Ovary (tissue), 9 donors: Measurements from ENCODE around the gene TRAPPC10. TPM values are rescaled to one million over a fixed set of nuclear protein-coding genes. Genes with fewer than 3 reads are reported as not detected.

Source experiments
- DNase-seq, 5 donors: peaks; one replicate each; pipeline ENCODE4 v3.0.0-alpha.2; 2019 to 2020
- H3K27ac ChIP-seq, 2 donors: fragments of 200-600 bp; one replicate each; pipeline versions ENCODE4 v1.5.1 to v1.8.0; 2019 to 2022
- H3K27me3 ChIP-seq: fragments of 200-600 bp; one replicate; pipeline ENCODE4 v1.8.0; 2022
- H3K36me3 ChIP-seq: fragments of 200-600 bp; sonication (generic); one replicate; pipeline ENCODE4 v1.5.1; 2019
- H3K4me1 ChIP-seq: one replicate; pipeline ENCODE4 v1.8.1; 2013; ENCODE audit warnings: mild to moderate bottlenecking, moderate library complexity; ENCODE audit not compliant: insufficient read depth
- H3K4me3 ChIP-seq: fragments of 200-600 bp; sonication (generic); one replicate; pipeline ENCODE4 v1.5.1; 2017
- H3K9me3 ChIP-seq, 2 donors: fragments of 200-600 bp in 1 of 2; sonication (generic) in 1 of 2; one replicate each; pipeline versions ENCODE4 v1.5.1 to v1.8.1; 2013 to 2019; ENCODE audit warnings: mild to moderate bottlenecking in 1 of 2, moderate library complexity in 1 of 2
- CTCF ChIP-seq, 3 donors: fragments of 450-650 bp in 2 of 3; fragments of 200-600 bp in 1 of 3; IDR thresholded peaks; one replicate each; pipeline versions ENCODE4 v1.5.1 to v1.8.0; 2016 to 2022; ENCODE audit warnings: antibody characterized with exemption in 3 of 3, mild to moderate bottlenecking in 1 of 3
- EP300 ChIP-seq: sonication (generic); formaldehyde crosslinking; IDR thresholded peaks from one replicate; pipeline ENCODE4 v1.6.1; 2017; ENCODE audit warnings: antibody characterized with exemption
- POLR2A ChIP-seq: fragments of 450-650 bp; IDR thresholded peaks from one replicate; pipeline ENCODE4 v1.6.1; 2017; ENCODE audit warnings: antibody characterized with exemption, mild to moderate bottlenecking, moderate library complexity
- WGBS, 3 donors: extraction: QIAGEN DNeasy Blood & Tissue Kit in 1 of 3; methylation state at CpG; one replicate each; pipeline versions ENCODE4 v1.1.5 to v1.1.7; 2013 to 2017; 5-methylcytosine and 5-hydroxymethylcytosine counted together
- intact Hi-C, 4 donors: fragments of 100-400 bp; cut with DNase I; formaldehyde crosslinking; loops; one replicate each; pipeline versions ENCODE4 v1.11.0 to v1.15.1; 2022 to 2023
- polyA plus RNA-seq, 2 donors: library from polyadenylated mRNA; stranded (reverse); fragments of 200-250 nt in 1 of 2; fragments of 350-450 nt in 1 of 2; fragmentation: Illumina TruSeq in 1 of 2; extraction: RNeasy Lipid Tissue Mini Kit (QIAGEN cat#74804) in 1 of 2; gene quantifications; one replicate each; pipeline ENCODE4 v1.2.3, GENCODE V29; 2013 to 2014
- total RNA-seq, 7 donors: library from RNA; depleted of rRNA in 2 of 7; stranded (reverse); fragments of >200 nt in 2 of 7; fragmentation: NEBNext Ultra II Directional in 3 of 7; extraction: Animal tissue kit (Norgen Biotek cat#: 25700) in 3 of 7; gene quantifications; one replicate each; pipeline versions ENCODE4 v1.1.0 to v1.2.4, GENCODE V29; 2016 to 2023
- donor health status: DM: no; HTN: no; CAD: no; lungs with moderate emphysema.
- donor health status: DM: no; HTN: no; CAD: no.
- donor health status: Bipolar disorder and iron deficiency.
- donor health status: DM: yes; HTN: yes; CAD: no.
- donor health status: DM: no; HTN: no; CAD: no.
- donor health status: DM: yes; HTN: yes; CAD: no.

TRAPPC10 gene
- total and polyA plus RNA-seq, 9 donors: 7.9 to 30.1 (median 21.3) TPM

GRCh38 chr21:44018813-44019567 is 6.9 kb downstream of the TRAPPC10 start:
- no peak overlapping the region for H3K27ac ChIP-seq
- no peaks in the 10 kb centered on the region for H3K27me3 ChIP-seq
- TF ChIP-seq EP300: no peak
- no peaks in the 10 kb centered on the region for H3K36me3 ChIP-seq
- intact Hi-C loops: no loop called here
- H3K9me3 ChIP-seq: no peaks in the 10 kb centered on the region
- H3K4me3 ChIP-seq: no peak overlapping the region
- no peak for DNase-seq
- 69 to 78% (median 77%) methylated on average over 10 of the region's 10 CpGs for WGBS, 3 donors
- peaks cover 2% of the 10 kb centered on the region for H3K4me1 ChIP-seq

- TF ChIP-seq POLR2A: no peak
- Histone ChIP-seq H3K9me3 (no peaks in the 10 kb centered on the region), H3K36me3 (no peaks in the 10 kb centered on the region), H3K27ac (no peak overlapping the region), H3K27me3 (no peaks in the 10 kb centered on the region), H3K4me1 (peaks cover 2% of the 10 kb centered on the region), H3K4me3 (no peak overlapping the region)
- no peak for DNase-seq
- intact Hi-C loops: no loop called here
- 93 to 97% (median 95%) methylated on average over 8 of the region's 8 CpGs for WGBS, 3 donors
Measured at GRCh38 chr21:44019568-44019958, 7.5 kb downstream of the TRAPPC10 start.

GRCh38 chr21:44020551-44020950 is 8.4 kb downstream of the TRAPPC10 start:
- intact Hi-C loops: no loop called here
- H3K27ac ChIP-seq: no peak overlapping the region
- DNase-seq: no peak
- peaks cover 5% of the 10 kb centered on the region for H3K4me1 ChIP-seq
- no peak overlapping the region for H3K4me3 ChIP-seq
- TF ChIP-seq CTCF (IDR thresholded peaks at IDR 0.05) (no peak), POLR2A (no peak), EP300 (no peak)
- no peaks in the 10 kb centered on the region for H3K27me3 ChIP-seq
- H3K9me3 ChIP-seq: no peaks in the 10 kb centered on the region
- H3K36me3 ChIP-seq: no peaks in the 10 kb centered on the region
- 81 to 85% (median 83%) methylated on average over 4 of the region's 4 CpGs for WGBS, 3 donors

GRCh38 chr21:44021064-44021463 is 9.0 kb downstream of the TRAPPC10 start:
- no peak for TF ChIP-seq EP300
- TF ChIP-seq POLR2A: no peak
- no peak for TF ChIP-seq CTCF (IDR thresholded peaks at IDR 0.05)
- Histone ChIP-seq H3K4me1 (peaks cover 9% of the 10 kb centered on the region), H3K9me3 (no peaks in the 10 kb centered on the region), H3K27me3 (no peaks in the 10 kb centered on the region), H3K27ac (no peak overlapping the region), H3K4me3 (no peak overlapping the region), H3K36me3 (no peaks in the 10 kb centered on the region)
- no peak for DNase-seq
- intact Hi-C loops: no loop called here
- 76 to 78% (median 77%) methylated on average over 1 of the region's 1 CpG for WGBS, 3 donors

GRCh38 chr21:44024257-44024656 is 12.1 kb downstream of the TRAPPC10 start:
- intact Hi-C loops: no loop called here
- Histone ChIP-seq H3K4me1 (peaks cover 12% of the 10 kb centered on the region), H3K36me3 (no peaks in the 10 kb centered on the region), H3K9me3 (no peaks in the 10 kb centered on the region), H3K4me3 (no peak overlapping the region), H3K27ac (no peak overlapping the region), H3K27me3 (no peaks in the 10 kb centered on the region)
- TF ChIP-seq POLR2A: no peak
- no peak for TF ChIP-seq CTCF (IDR thresholded peaks at IDR 0.05)
- TF ChIP-seq EP300: no peak
- WGBS, 3 donors: 45 to 52% (median 50%) methylated on average over 1 of the region's 1 CpG
- no peak for DNase-seq
